Mucosa of rectum (tissue), 2 donors: Measurements from ENCODE around the gene CERS4.
"Not testable (repeated sequence)": the region's sequence is repeated elsewhere in the genome, so short reads cannot be mapped to it uniquely, and the experiment has no call there.

Experiments used
- H3K27ac ChIP-seq, 2 donors: one replicate each; pipeline ENCODE4 v1.7.0; 2013; ENCODE audit warnings: inconsistent platforms in 2 of 2, low read depth in 2 of 2, low read length in 2 of 2
- H3K27me3 ChIP-seq, 2 donors: one replicate each; pipeline ENCODE4 v1.7.0; 2013; ENCODE audit warnings: low read length in 2 of 2; ENCODE audit not compliant: control insufficient read depth in 2 of 2, insufficient read depth in 2 of 2
- H3K36me3 ChIP-seq, 2 donors: one replicate each; pipeline ENCODE4 v1.7.0; 2013; ENCODE audit warnings: low read length in 2 of 2; ENCODE audit not compliant: control insufficient read depth in 2 of 2, insufficient read depth in 2 of 2
- H3K4me1 ChIP-seq, 2 donors: one replicate each; pipeline ENCODE4 v1.7.0; 2013; ENCODE audit warnings: low read length in 2 of 2, mild to moderate bottlenecking in 1 of 2; ENCODE audit not compliant: control insufficient read depth in 2 of 2, insufficient read depth in 2 of 2
- H3K4me3 ChIP-seq, 2 donors: one replicate each; pipeline ENCODE4 v1.7.0; 2013; ENCODE audit warnings: low read length in 2 of 2
- H3K9ac ChIP-seq, 2 donors: one replicate each; pipeline ENCODE4 v1.7.0; 2013; ENCODE audit warnings: low read length in 2 of 2, low read depth in 1 of 2, mild to moderate bottlenecking in 1 of 2
- H3K9me3 ChIP-seq, 2 donors: one replicate each; pipeline ENCODE4 v1.7.0; 2013; ENCODE audit warnings: low read length in 2 of 2; ENCODE audit not compliant: control insufficient read depth in 2 of 2
- donor health status: healthy.
- donor health status: Normal muscosa, but diverticular disease.

CERS4 gene

GRCh38 chr19:8242211-8242821, 33.1 kb downstream of the CERS4 start:
- Histone ChIP-seq H3K9me3 (peaks cover 0 to 2% of the 10 kb centered on the region in 2 donors), H3K36me3 (no peaks in the 10 kb centered on the region), H3K27ac (no peak overlapping the region), H3K9ac (no peak overlapping the region), H3K4me3 (no peak overlapping the region), H3K27me3 (no peaks in the 10 kb centered on the region), H3K4me1 (peaks cover 4 to 11% of the 10 kb centered on the region in 2 donors)

DNA sequence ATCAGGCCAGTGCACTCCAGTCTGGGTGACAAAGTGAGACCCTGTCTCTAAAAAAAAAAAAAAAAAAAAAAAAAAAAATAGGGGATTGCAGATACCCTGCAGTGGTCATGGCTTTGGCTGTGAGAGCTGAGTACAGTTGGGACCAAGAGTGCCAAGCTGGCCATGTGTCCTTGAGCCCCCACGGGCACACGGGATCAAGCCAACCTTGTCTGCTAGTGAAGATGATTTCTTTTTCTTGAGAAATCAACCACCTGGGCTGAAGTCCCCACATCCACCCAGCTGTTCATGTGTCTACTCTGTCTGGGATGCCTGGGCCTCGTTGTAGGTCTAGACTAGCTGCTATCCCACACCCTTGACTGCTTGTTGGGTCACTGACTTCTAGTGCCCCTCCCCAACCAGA, 34.0 kb downstream of the CERS4 start:
- no peak overlapping the region for H3K9ac ChIP-seq
- peaks cover 0 to 2% of the 10 kb centered on the region in 2 donors for H3K9me3 ChIP-seq
- no peaks in the 10 kb centered on the region for H3K36me3 ChIP-seq
- H3K27me3 ChIP-seq, result no peaks in the 10 kb centered on the region
- peaks cover 4 to 11% of the 10 kb centered on the region in 2 donors for H3K4me1 ChIP-seq
- no peak overlapping the region for H3K27ac ChIP-seq
- H3K4me3 ChIP-seq, result no peak overlapping the region

DNA sequence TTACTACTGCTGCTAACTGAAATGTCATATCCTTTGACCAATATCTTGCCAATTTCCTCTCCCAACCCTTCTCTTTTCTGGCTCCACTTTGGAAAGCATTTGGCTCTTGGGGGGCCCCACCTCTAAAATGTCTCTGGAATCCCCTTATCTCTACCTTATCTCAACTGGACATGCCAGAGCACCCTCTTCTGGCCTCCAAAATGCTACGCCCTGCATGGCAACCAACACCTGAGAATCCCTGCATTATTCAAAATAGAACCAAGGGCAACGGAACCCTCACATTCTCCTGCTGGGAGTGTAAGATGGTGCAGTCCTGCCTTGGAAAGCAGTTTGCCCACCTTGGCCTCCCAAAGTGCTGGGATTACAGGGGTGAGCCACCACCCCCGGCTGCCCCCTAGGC, 35.3 kb downstream of the CERS4 start:
- Histone ChIP-seq H3K36me3 (no peaks in the 10 kb centered on the region), H3K27me3 (no peaks in the 10 kb centered on the region), H3K4me1 (peaks cover 4 to 11% of the 10 kb centered on the region in 2 donors), H3K9ac (no peak overlapping the region), H3K27ac (no peak overlapping the region), H3K4me3 (no peak overlapping the region), H3K9me3 (peaks cover 0 to 2% of the 10 kb centered on the region in 2 donors)

- Histone ChIP-seq H3K9ac (no peak overlapping the region), H3K9me3 (peaks cover 0 to 2% of the 10 kb centered on the region in 2 donors), H3K27ac (no peak overlapping the region), H3K4me3 (no peak overlapping the region), H3K27me3 (no peaks in the 10 kb centered on the region), H3K36me3 (no peaks in the 10 kb centered on the region), H3K4me1 (no peaks in the 10 kb centered on the region)
Measured at GRCh38 chr19:8245869-8246835, 37.0 kb downstream of the CERS4 start.

DNA sequence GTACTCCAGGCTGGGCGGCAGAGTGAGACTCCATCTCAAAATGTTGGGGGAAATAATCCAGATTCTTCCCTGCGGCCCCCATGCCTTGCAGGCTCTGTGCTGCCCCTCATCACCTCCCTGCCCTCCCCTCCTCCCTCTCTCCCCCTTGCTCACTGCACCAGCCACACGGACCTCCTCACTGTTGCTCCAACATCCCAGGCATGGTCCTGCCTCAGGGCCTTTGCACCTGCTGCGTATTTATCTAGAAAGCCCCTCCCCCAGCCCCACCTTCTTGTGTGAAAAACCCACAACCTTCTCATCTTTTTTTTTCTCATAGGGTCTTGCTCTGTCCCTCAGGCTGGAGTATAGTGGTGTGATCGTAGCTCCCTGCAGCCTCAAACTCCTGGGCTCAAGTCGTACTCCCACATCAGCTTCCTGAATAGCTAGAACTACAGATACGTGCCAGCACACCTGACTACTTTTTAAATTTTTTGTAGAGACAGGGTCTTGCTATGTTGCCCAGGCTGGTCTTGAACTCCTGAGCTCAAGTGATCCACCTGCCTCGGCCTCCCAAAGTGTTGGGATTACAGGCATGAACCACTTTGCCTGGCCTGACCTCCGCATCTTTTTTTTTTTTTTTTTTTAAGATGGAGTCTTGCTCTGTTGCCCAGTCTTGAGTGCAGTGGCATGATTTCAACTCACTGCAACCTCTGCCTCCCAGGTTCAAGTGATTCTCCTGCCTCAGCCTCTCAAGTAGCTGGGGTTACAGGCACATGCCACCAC, 38.1 kb downstream of the CERS4 start:
- not testable (repeated sequence) for H3K9ac ChIP-seq, H3K36me3 ChIP-seq, H3K4me1 ChIP-seq, H3K9me3 ChIP-seq, H3K27me3 ChIP-seq, H3K4me3 ChIP-seq, H3K27ac ChIP-seq

DNA sequence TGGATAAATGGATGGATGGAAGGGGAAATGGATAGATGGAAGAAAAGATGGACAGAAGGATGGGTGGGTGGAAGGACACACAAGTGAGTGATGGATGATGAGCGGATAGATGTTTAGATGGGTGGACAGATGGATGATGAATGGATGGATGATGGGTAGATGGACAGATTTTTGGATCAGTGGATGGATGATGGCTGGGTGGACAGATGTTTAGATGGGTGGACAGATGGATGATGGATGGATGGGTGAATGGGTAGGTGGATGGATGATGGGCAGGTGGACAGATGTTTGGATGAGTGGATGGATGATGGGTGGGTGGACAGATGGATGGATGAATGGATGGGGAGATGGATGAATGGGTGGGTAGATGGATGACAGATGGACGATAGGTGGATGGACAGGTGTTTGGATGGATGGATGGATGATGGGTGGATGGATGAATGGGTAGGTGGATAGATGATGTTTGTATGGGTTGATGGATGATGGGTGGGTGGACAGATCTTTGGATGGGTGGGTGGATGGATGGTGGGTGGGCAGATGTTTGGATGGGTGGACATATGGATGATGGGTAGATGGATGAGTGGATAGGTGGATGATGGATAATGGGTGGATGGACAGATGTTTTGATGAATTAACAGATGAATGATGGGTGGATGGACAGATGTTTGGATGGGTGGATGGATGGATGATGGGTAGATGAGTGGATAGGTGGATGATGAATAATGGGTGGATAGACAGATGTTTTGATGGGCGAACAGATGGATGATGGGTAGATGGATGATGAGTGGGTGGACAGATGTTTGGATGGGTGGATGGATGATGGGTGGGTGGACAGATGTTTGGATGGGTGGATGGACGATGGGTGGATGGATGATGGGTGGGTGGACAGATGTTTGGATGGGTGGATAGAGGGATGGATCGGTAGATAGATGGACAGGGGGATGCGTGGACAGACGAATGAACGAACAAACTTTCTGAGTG, 39.5 kb downstream of the CERS4 start:
- no peaks in the 10 kb centered on the region for H3K36me3 ChIP-seq

DNA sequence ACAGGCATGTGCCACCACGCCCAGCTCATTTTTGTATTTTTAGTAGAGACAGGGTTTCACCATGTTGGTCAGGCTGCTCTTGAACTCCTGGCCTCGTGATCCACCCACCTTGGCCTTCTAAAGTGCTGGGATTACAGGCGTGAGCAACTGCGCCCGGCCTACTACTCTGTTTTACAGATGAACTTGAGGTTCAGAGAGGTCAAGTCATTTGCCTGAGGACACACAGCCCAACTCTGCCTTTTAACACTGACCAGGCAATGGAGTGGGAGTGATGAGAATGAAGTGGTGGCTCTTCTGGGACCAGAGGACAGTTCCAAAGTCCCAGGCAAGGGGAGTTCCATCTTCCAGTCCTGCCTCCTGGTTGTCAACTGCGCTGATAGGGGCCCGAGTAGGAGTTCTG, 41.4 kb downstream of the CERS4 start:
- H3K27ac ChIP-seq, result no peak overlapping the region
- H3K9ac ChIP-seq, result no peak overlapping the region
- H3K4me3 ChIP-seq, result no peak overlapping the region
- H3K4me1 ChIP-seq, result no peaks in the 10 kb centered on the region
- no peaks in the 10 kb centered on the region for H3K9me3 ChIP-seq
- no peaks in the 10 kb centered on the region for H3K27me3 ChIP-seq
- no peaks in the 10 kb centered on the region for H3K36me3 ChIP-seq

More for the DNA sequence above, 39.5 kb downstream of the CERS4 start:
- Histone ChIP-seq H3K27ac (no peak overlapping the region), H3K4me3 (no peak overlapping the region), H3K9ac (no peak overlapping the region), H3K27me3 (no peaks in the 10 kb centered on the region), H3K4me1 (no peaks in the 10 kb centered on the region), H3K9me3 (no peaks in the 10 kb centered on the region)

- peaks cover 0 to 4% of the 10 kb centered on the region in 2 donors for H3K36me3 ChIP-seq
Measured at GRCh38 chr19:8251025-8251472, 41.9 kb downstream of the CERS4 start.

DNA sequence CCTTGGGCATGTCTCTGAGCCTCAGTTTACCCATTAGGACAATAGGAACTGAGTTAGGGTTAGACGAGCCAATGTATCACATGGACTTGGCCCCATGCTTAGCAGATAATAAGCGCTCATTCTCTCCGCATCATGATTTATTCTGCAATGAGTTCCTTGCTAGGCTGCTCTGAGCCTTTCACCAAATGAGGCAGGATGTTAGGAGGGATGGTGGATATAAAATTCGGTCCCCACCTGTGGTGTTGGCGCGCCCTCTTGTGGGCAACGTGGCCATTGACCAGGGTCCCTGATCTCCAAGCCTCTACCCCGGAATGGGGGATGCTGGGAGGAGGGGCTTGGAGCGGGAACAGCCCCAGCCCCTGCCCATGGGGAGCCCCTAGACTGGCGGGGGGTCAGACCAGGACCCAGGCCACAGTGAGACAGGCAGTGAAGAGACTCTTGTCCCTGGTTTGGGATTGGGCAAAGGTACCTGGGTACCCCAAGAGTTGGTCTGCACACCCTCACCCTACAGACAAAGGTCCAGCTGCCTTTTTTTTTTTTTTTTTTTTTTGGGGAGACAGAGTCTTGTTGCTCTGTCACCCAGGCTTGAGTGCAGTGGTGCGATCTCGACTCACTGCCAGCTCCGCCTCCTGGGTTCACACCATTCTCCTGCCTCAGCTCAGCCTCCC, 43.9 kb downstream of the CERS4 start:
- no peak overlapping the region for H3K27ac ChIP-seq
- H3K9me3 ChIP-seq, result no peaks in the 10 kb centered on the region
- H3K36me3 ChIP-seq, result peaks cover 3 to 11% of the 10 kb centered on the region in 2 donors
- H3K27me3 ChIP-seq, result no peaks in the 10 kb centered on the region
- H3K9ac ChIP-seq, result no peak overlapping the region
- H3K4me1 ChIP-seq, result no peaks in the 10 kb centered on the region
- no peak overlapping the region for H3K4me3 ChIP-seq

More at GRCh38 chr19:8251025-8251472, 41.9 kb downstream of the CERS4 start:
- H3K27me3 ChIP-seq, result no peaks in the 10 kb centered on the region
- no peak overlapping the region for H3K9ac ChIP-seq
- H3K4me3 ChIP-seq, result no peak overlapping the region
- H3K9me3 ChIP-seq, result no peaks in the 10 kb centered on the region
- H3K27ac ChIP-seq, result no peak overlapping the region
- H3K4me1 ChIP-seq, result no peaks in the 10 kb centered on the region
